HepG2 (cell line): ENCODE measurements around the gene MS4A15.

Experiments used
- CREB1 ChIP-seq, 2 experiments: fragments of 450-650 bp in 1 of 2; IDR thresholded peaks; 2 replicates each; pipeline ENCODE4 v1.6.1; 2016 to 2017; ENCODE audit warnings: control low read depth in 1 of 2, mild to moderate bottlenecking in 1 of 2, missing compliant biosample characterization in 1 of 2, missing genetic modification characterization in 1 of 2
- CTCF ChIP-seq: sonication (generic); formaldehyde crosslinking; IDR thresholded peaks from 2 replicates; pipeline ENCODE4 v1.5.0; 2020; ENCODE audit warnings: mild to moderate bottlenecking, missing genetic modification reagents, moderate library complexity
- DPF2 ChIP-seq: sonication (generic); formaldehyde crosslinking; IDR thresholded peaks from 2 replicates; pipeline ENCODE4 v1.4.0; 2020; ENCODE audit warnings: mild to moderate bottlenecking, low read depth, missing genetic modification reagents, borderline replicate concordance
- FLYWCH1 ChIP-seq: sonication (generic); formaldehyde crosslinking; IDR thresholded peaks from 2 replicates; pipeline ENCODE4 v1.8.1; 2023; ENCODE audit warnings: mild to moderate bottlenecking, missing genetic modification reagents
- FOXP1 ChIP-seq, 2 experiments: fragments of 450-650 bp in 1 of 2; IDR thresholded peaks; 2 replicates each; pipeline ENCODE4 v1.6.1; 2017 to 2018; ENCODE audit warnings: antibody characterized with exemption in 1 of 2
- RAD21 ChIP-seq: fragments of 450-650 bp; formaldehyde crosslinking; IDR thresholded peaks from 2 replicates; pipeline ENCODE4 v1.5.0; 2020; ENCODE audit warnings: mild to moderate bottlenecking
- ZNF773 ChIP-seq: sonication (generic); formaldehyde crosslinking; IDR thresholded peaks from 2 replicates; pipeline ENCODE4 v1.4.0; 2020; ENCODE audit warnings: missing genetic modification reagents, borderline replicate concordance
- ZSCAN25 ChIP-seq: sonication (generic); formaldehyde crosslinking; IDR thresholded peaks from 2 replicates; pipeline ENCODE4 v1.8.0; 2022; ENCODE audit warnings: mild to moderate bottlenecking, missing genetic modification reagents

DNA sequence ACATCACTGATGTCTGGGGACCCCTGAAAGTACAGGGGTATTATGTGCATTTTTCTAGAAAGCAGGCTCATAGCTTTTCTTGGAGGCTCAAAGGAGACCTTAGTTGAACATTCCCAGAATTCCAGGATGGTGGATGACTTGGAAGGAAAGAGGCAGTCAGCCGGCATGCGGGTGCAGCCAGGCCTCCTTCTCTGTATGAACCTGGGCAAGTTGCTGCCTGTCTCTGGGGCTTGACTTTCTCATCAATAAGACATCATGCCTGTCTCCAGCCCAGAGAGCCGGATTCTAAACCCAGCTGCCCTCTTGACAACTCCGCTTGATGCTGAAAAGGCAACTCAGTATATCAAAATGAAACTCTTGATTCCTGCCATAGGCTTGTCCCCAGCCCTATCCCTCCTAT is 12.6 kb downstream of the MS4A15 start:
- TF ChIP-seq FOXP1 (IDR thresholded peaks at IDR 0.05) (no peak), FOXP1 (CRISPR knock-in tag; IDR thresholded peaks at IDR 0.05) (no peak), ZNF773 (no peak), RAD21 (CRISPR knock-in tag) (no peak), DPF2 (CRISPR knock-in tag) (no peak), ZSCAN25 (CRISPR knock-in tag) (no peak), FLYWCH1 (CRISPR knock-in tag) (no peak), CREB1 (IDR thresholded peaks at IDR 0.05) (no peak), CREB1 (CRISPR knock-in tag; IDR thresholded peaks at IDR 0.05) (no peak), CTCF (CRISPR knock-in tag) (no peak)
